H54 (cell line): Measurements from ENCODE around the gene SUSD3.
A peak's percentile ranks its signal among the peaks of the same experiment; 100 is the strongest.

Source experiments
- DNase-seq: peaks from one replicate; pipeline ENCODE4 v3.0.0; 2011; ENCODE audit warnings: low spot score, mixed read lengths; ENCODE audit not compliant: insufficient read length
- FAIRE-seq: peaks from 3 replicates; lab custom pipeline; 2011; peaks lifted over from hg19 to GRCh38; lab: Jason Lieb, UNC
- POLR2A ChIP-seq: IDR thresholded peaks from 2 replicates; pipeline ENCODE4 v1.6.1; 2011; ENCODE audit warnings: low read depth, mild to moderate bottlenecking, low read length

The SUSD3 gene

GRCh38 chr9:93064392-93065134 is 6.1 kb downstream of the SUSD3 start:
- FAIRE-seq: no peak
- DNase-seq: no peak
- TF ChIP-seq POLR2A: no peak

- FAIRE-seq: no peak
- no peak for TF ChIP-seq POLR2A
- no peak for DNase-seq
Measured at GRCh38 chr9:93065135-93065720, 6.7 kb downstream of the SUSD3 start.

- no peak for TF ChIP-seq POLR2A
- FAIRE-seq (no peak), DNase-seq (no peak)
Measured at GRCh38 chr9:93066978-93067603, 8.6 kb downstream of the SUSD3 start.

- DNase-seq (no peak), FAIRE-seq (no peak)
- no peak for TF ChIP-seq POLR2A
Measured at GRCh38 chr9:93068956-93069355, 10.5 kb downstream of the SUSD3 start.

GRCh38 chr9:93071464-93071863 is 13.0 kb downstream of the SUSD3 start:
- DNase-seq: peak; percentile 47
- FAIRE-seq: no peak
- TF ChIP-seq POLR2A: no peak

- FAIRE-seq: no peak
- DNase-seq: no peak
Measured at GRCh38 chr9:93072383-93072795, 13.9 kb downstream of the SUSD3 start.

GRCh38 chr9:93076101-93076791 is 17.7 kb downstream of the SUSD3 start:
- DNase-seq: no peak
- no peak for FAIRE-seq
- no peak for TF ChIP-seq POLR2A

More at GRCh38 chr9:93072383-93072795, 13.9 kb downstream of the SUSD3 start:
- TF ChIP-seq POLR2A: no peak

- FAIRE-seq (no peak), DNase-seq (no peak)
Measured at GRCh38 chr9:93076792-93077128, 18.3 kb downstream of the SUSD3 start.

GRCh38 chr9:93077367-93077766 is 18.9 kb downstream of the SUSD3 start:
- DNase-seq (no peak), FAIRE-seq (no peak)
- TF ChIP-seq POLR2A: no peak

More at GRCh38 chr9:93076792-93077128, 18.3 kb downstream of the SUSD3 start:
- no peak for TF ChIP-seq POLR2A

- FAIRE-seq (no peak), DNase-seq (no peak)
- no peak for TF ChIP-seq POLR2A
Measured at GRCh38 chr9:93077811-93078210, 19.3 kb downstream of the SUSD3 start.

- no peak for TF ChIP-seq POLR2A
- no peak for DNase-seq
- FAIRE-seq: no peak
Measured at GRCh38 chr9:93079371-93079770, 20.9 kb downstream of the SUSD3 start.

GRCh38 chr9:93080406-93080805 is 21.9 kb downstream of the SUSD3 start:
- FAIRE-seq: no peak
- no peak for DNase-seq
- TF ChIP-seq POLR2A: no peak

- DNase-seq: no peak
- FAIRE-seq: no peak
- no peak for TF ChIP-seq POLR2A
Measured at GRCh38 chr9:93081081-93081529, 22.6 kb downstream of the SUSD3 start.

- DNase-seq (no peak), FAIRE-seq (peak; percentile 73)
- no peak for TF ChIP-seq POLR2A
Measured at GRCh38 chr9:93081931-93082330, 23.4 kb downstream of the SUSD3 start.

- FAIRE-seq: no peak
- no peak for TF ChIP-seq POLR2A
- no peak for DNase-seq
Measured at GRCh38 chr9:93082841-93083411, 24.4 kb downstream of the SUSD3 start.
